K562 (cell line): ENCODE measurements around the gene ADSS2. TPM values are rescaled to one million over a fixed set of nuclear protein-coding genes. Genes with fewer than 3 reads are reported as not detected.

Source experiments
- BRCA1 ChIP-seq, 2 experiments: fragments of 450-650 bp in 1 of 2; sonication (generic) in 1 of 2; formaldehyde crosslinking in 1 of 2; IDR thresholded peaks; 2 replicates each; pipeline versions ENCODE4 v1.5.0 to v1.6.1; 2017 to 2020; ENCODE audit warnings: mild to moderate bottlenecking in 1 of 2, missing genetic modification reagents in 1 of 2
- CHD7 ChIP-seq: fragments of 200-600 bp; sonication (generic); IDR thresholded peaks from one replicate; pipeline ENCODE4 v1.6.1; 2012; ENCODE audit warnings: mild to moderate bottlenecking, low read depth, low read length, inconsistent platforms
- REST ChIP-seq, 2 experiments: fragments of 450-650 bp; formaldehyde crosslinking in 1 of 2; IDR thresholded peaks; 2 replicates each; pipeline versions ENCODE4 v1.4.0 to v1.6.1; 2014 to 2020; ENCODE audit warnings: mild to moderate bottlenecking in 2 of 2, borderline replicate concordance in 1 of 2, low read depth in 1 of 2
- polyA plus RNA-seq, 8 experiments: library from polyadenylated mRNA; depleted of rRNA in 4 of 8; stranded (reverse) in 5 of 8; unstranded in 3 of 8; fragments of >200 nt; fragmentation: Nextera tagmentation in 2 of 8; fragmentation: Illumina TruSeq in 1 of 8; extraction: Ambion mirVana in 2 of 8; extraction: Trizol in 1 of 8; gene quantifications; 2 replicates each; pipeline versions ENCODE4 v1.2.1 to v1.2.3, GENCODE V29; 2011 to 2014; ENCODE audit warnings: inconsistent platforms in 1 of 8, missing spikeins in 1 of 8
- total RNA-seq, 7 experiments: library from RNA; depleted of rRNA in 6 of 7; stranded (reverse); fragments of >200 nt in 6 of 7; fragmentation: Illumina TruSeq in 2 of 7; extraction: Trizol in 2 of 7; gene quantifications; 2 replicates each; pipeline versions ENCODE4 v1.2.1 to v1.2.3, GENCODE V29; 2011 to 2021; ENCODE audit warnings: low replicate concordance in 1 of 7

The ADSS2 gene
- total and polyA plus RNA-seq, 9 of the 15 experiments (the other 6 are each of a cell fraction or from before 2014, with no cell fraction given), result 8.8 to 63.8 (median 59.4) TPM

GRCh38 chr1:244451951-244452795 lies 464 bp upstream of the ADSS2 start (continued):
- no peak for TF ChIP-seq CHD7
- TF ChIP-seq REST (IDR thresholded peaks at IDR 0.05; ENCODE audit: borderline replicate concordance), result peak; percentile 44; the same call in 1 of the 2 replicates
- TF ChIP-seq REST (CRISPR knock-in tag; IDR thresholded peaks at IDR 0.05; ENCODE audit: low read depth), result 0 out of 2 replicates have a peak, but pooled peaks have one; percentile 24
- no peak for TF ChIP-seq BRCA1 (IDR thresholded peaks at IDR 0.05)
- no peak for TF ChIP-seq BRCA1 (CRISPR knock-in tag; IDR thresholded peaks at IDR 0.05)
